HepG2 (cell line): Measurements from ENCODE around the gene MBLAC1. TPM values are rescaled to one million over a fixed set of nuclear protein-coding genes. Genes with fewer than 3 reads are reported as not detected.

Experiments used
- ATAC-seq: fragments of 200-7000 bp; cut with Tn5 transposase; 3 replicates; pipeline ENCODE4 v1.9.1; 2020; ENCODE audit warnings: mild to moderate bottlenecking, moderate library complexity
- BruUV-seq: library from RNA; stranded (reverse); fragments of 400-500 nt; replicated peaks from 2 replicates; lab custom pipeline; 2021; lab: Mats Ljungman, UMichigan
- CTCF ChIA-PET: fragments of 300-600 bp; formaldehyde crosslinking; extraction: SDS; loops from one replicate; lab custom pipeline; 2021; ENCODE audit warnings: low total read pairs, inconsistent platforms, low intra/inter-chr PET ratio; lab: Yijun Ruan, JAX
- POLR2A ChIA-PET: fragments of 350-600 bp; sonication (Branson Sonifier 250); formaldehyde crosslinking; loops from one replicate; lab custom pipeline; 2020; ENCODE audit warnings: antibody characterized with exemption, inconsistent platforms; lab: Yijun Ruan, JAX
- DNase-seq: peaks from one replicate; pipeline ENCODE4 v3.0.0-alpha.2; 2015; ENCODE audit warnings: low spot score
- FAIRE-seq: peaks from 3 replicates; lab custom pipeline; 2011; peaks lifted over from hg19 to GRCh38; lab: Jason Lieb, UNC
- H2AFZ ChIP-seq: one replicate; pipeline ENCODE4 v1.6.1; 2011; ENCODE audit warnings: low read length, inconsistent platforms
- H3K27ac ChIP-seq: fragments of 300-600 bp; 3 replicates; pipeline ENCODE4 v1.8.0; 2011; ENCODE audit warnings: mixed run types, mild to moderate bottlenecking, mixed read lengths, low read length, inconsistent platforms; ENCODE audit not compliant: insufficient read depth; ENCODE audit errors: extremely low read length
- H3K27me3 ChIP-seq, 2 experiments: fragments of 200-600 bp in 1 of 2; 2 replicates in 1 of 2; 3 replicates in 1 of 2; pipeline versions ENCODE4 v1.6.0 to v1.8.0; 2011; ENCODE audit warnings: low read length in 2 of 2, mild to moderate bottlenecking in 2 of 2, moderate library complexity in 2 of 2, inconsistent platforms in 1 of 2; ENCODE audit not compliant: insufficient read depth in 2 of 2, control insufficient read depth in 1 of 2
- H3K36me3 ChIP-seq, 2 experiments: fragments of 200-600 bp in 1 of 2; replicated peaks in 1 of 2; 2 replicates in 1 of 2; 3 replicates in 1 of 2; pipeline versions ENCODE4 v1.5.1 to v1.8.0; 2011; ENCODE audit warnings: low read length in 2 of 2, inconsistent platforms in 1 of 2; ENCODE audit not compliant: insufficient read depth in 2 of 2, control insufficient read depth in 1 of 2
- H3K4me1 ChIP-seq: 2 replicates; pipeline ENCODE4 v1.5.1; 2012; ENCODE audit warnings: low read length, inconsistent platforms; ENCODE audit not compliant: insufficient read depth
- H3K4me2 ChIP-seq: 2 replicates; pipeline ENCODE4 v1.6.0; 2011; ENCODE audit warnings: low read depth, low read length, inconsistent platforms
- H3K4me3 ChIP-seq, 3 experiments: fragments of 200-600 bp in 1 of 3; sonication (generic), shearing (Covaris generic) in 1 of 3; replicated peaks in 1 of 3; 2 replicates each; pipeline ENCODE4 v1.5.1; 2011 to 2016; ENCODE audit warnings: low read length in 3 of 3, inconsistent platforms in 2 of 3, low read depth in 2 of 3, mild to moderate bottlenecking in 2 of 3, control low read depth in 1 of 3, mixed read lengths in 1 of 3; ENCODE audit not compliant: insufficient read depth in 1 of 3
- H3K79me2 ChIP-seq: one replicate; pipeline ENCODE4 v1.6.1; 2011; ENCODE audit warnings: low read length, inconsistent platforms; ENCODE audit not compliant: insufficient read depth
- H3K9ac ChIP-seq: 2 replicates; pipeline ENCODE4 v1.6.0; 2011; ENCODE audit warnings: mild to moderate bottlenecking, low read depth, low read length, inconsistent platforms; ENCODE audit not compliant: insufficient read depth
- H3K9me3 ChIP-seq: 2 replicates; pipeline ENCODE4 v1.5.1; 2012; ENCODE audit warnings: mild to moderate bottlenecking, low read length
- H4K20me1 ChIP-seq: 2 replicates; pipeline ENCODE4 v1.6.0; 2011; ENCODE audit warnings: inconsistent platforms, mild to moderate bottlenecking, low read length, moderate library complexity; ENCODE audit not compliant: insufficient read depth
- GATAD1 ChIP-seq: IDR thresholded peaks from 2 replicates; pipeline ENCODE4 v1.6.1; 2016; ENCODE audit warnings: missing genetic modification reagents, missing compliant biosample characterization
- GPBP1L1 ChIP-seq: sonication (generic); formaldehyde crosslinking; IDR thresholded peaks from 2 replicates; pipeline ENCODE4 v1.5.0; 2020; ENCODE audit warnings: mild to moderate bottlenecking, missing genetic modification reagents
- KDM3A ChIP-seq: IDR thresholded peaks from 2 replicates; pipeline ENCODE4 v1.6.1; 2018; ENCODE audit warnings: low read depth, missing compliant biosample characterization
- PREB ChIP-seq: sonication (generic); formaldehyde crosslinking; IDR thresholded peaks from 2 replicates; pipeline ENCODE4 v1.4.0; 2020; ENCODE audit warnings: missing genetic modification reagents
- SKI ChIP-seq: fragments of 450-650 bp; IDR thresholded peaks from one replicate; pipeline ENCODE4 v1.6.1; 2018; ENCODE audit warnings: mild to moderate bottlenecking; ENCODE audit not compliant: partially characterized antibody
- ZBTB10 ChIP-seq: sonication (generic); formaldehyde crosslinking; IDR thresholded peaks from 2 replicates; pipeline ENCODE4 v1.4.0; 2020; ENCODE audit warnings: missing genetic modification reagents, borderline replicate concordance
- ZBTB14 ChIP-seq: sonication (generic); formaldehyde crosslinking; IDR thresholded peaks from 2 replicates; pipeline ENCODE4 v1.4.0; 2020; ENCODE audit warnings: missing genetic modification reagents
- ZBTB39 ChIP-seq: sonication (generic); formaldehyde crosslinking; IDR thresholded peaks from 2 replicates; pipeline ENCODE4 v1.5.0; 2020; ENCODE audit warnings: missing genetic modification reagents
- ZFY ChIP-seq: sonication (generic); formaldehyde crosslinking; IDR thresholded peaks from 2 replicates; pipeline ENCODE4 v1.4.0; 2020; ENCODE audit warnings: missing genetic modification reagents
- ZNF20 ChIP-seq: sonication (generic); formaldehyde crosslinking; IDR thresholded peaks from 2 replicates; pipeline ENCODE4 v1.4.0; 2020; ENCODE audit warnings: mild to moderate bottlenecking, moderate library complexity, missing genetic modification reagents
- ZNF205 ChIP-seq: IDR thresholded peaks from 2 replicates; pipeline ENCODE4 v1.6.1; 2018; ENCODE audit warnings: missing biosample characterization, missing genetic modification reagents
- ZNF207 ChIP-seq: fragments of 450-650 bp; IDR thresholded peaks from 2 replicates; pipeline ENCODE4 v1.6.1; 2016; ENCODE audit warnings: antibody characterized with exemption, borderline replicate concordance
- ZNF234 ChIP-seq: sonication (generic); formaldehyde crosslinking; conservative IDR thresholded peaks from 2 replicates; pipeline ENCODE4 v1.5.1; 2020; ENCODE audit warnings: mild to moderate bottlenecking, missing genetic modification reagents
- ZNF841 ChIP-seq: sonication (generic); formaldehyde crosslinking; IDR thresholded peaks from 2 replicates; pipeline ENCODE4 v1.8.1; 2023; ENCODE audit warnings: missing genetic modification reagents, borderline replicate concordance
- WGBS: methylation state at CpG from one replicate; pipeline ENCODE4 v1.1.6; 2017; ENCODE audit warnings: low lambda C conversion rate; 5-methylcytosine and 5-hydroxymethylcytosine counted together
- in situ Hi-C: cut with HindIII; loops from 2 replicates; pipeline ENCODE4 v1.10.0; 2017; ENCODE audit warnings: low pct_unique_long_range_greater_than_20kb; ENCODE audit not compliant: extremely low pct_ligation_motif_present
- intact Hi-C: fragments of 100-400 bp; cut with micrococcal nuclease; formaldehyde crosslinking; loops from one replicate; pipeline ENCODE4 v1.10.0; 2022; ENCODE audit not compliant: unreplicated experiment
- polyA plus RNA-seq, 8 experiments: library from polyadenylated mRNA; depleted of rRNA in 3 of 8; stranded (reverse) in 7 of 8; unstranded in 1 of 8; fragments of >200 nt; fragmentation: Illumina TruSeq in 4 of 8; extraction: Trizol in 4 of 8; gene quantifications; 2 replicates each; pipeline versions ENCODE4 v1.2.1 to v1.2.3, GENCODE V29; 2011 to 2016; ENCODE audit warnings: low read depth in 4 of 8, missing spikeins in 1 of 8, mixed read lengths in 1 of 8; ENCODE audit not compliant: insufficient read depth in 1 of 8
- total RNA-seq, 5 experiments: library from RNA; depleted of rRNA; stranded (reverse); fragments of >200 nt; fragmentation: Illumina TruSeq; extraction: Trizol; gene quantifications; 2 replicates each; pipeline ENCODE4 v1.2.3, GENCODE V29; 2016; ENCODE audit warnings: low read depth in 1 of 5

Gene MBLAC1
- total and polyA plus RNA-seq, 2 of the 13 experiments (the other 11 are each of a cell fraction or from before 2014, with no cell fraction given), result 0.79 to 2.1 TPM

- ChIA-PET POLR2A (interaction anchor here (0.8 to 3.5 kb wide), 20 partner anchors 10 to 343 kb away, joined by 3 to 48 read pairs (median 9); partner anchors contain the start of genes AZGP1, CNPY4, COPS6 and LAMTOR4), CTCF (no interaction called here)
- Histone ChIP-seq H3K4me3 (peak within 1 kb of the TSS; percentile 85 to 99 (median 86)), H3K4me2 (peak within 1 kb of the TSS; percentile 85), H3K9ac (peak within 1 kb of the TSS; percentile 92), H3K27ac (peak within 1 kb of the TSS; percentile 95), H3K79me2 (peaks cover 23% of the 10 kb centered on the region), H2AFZ (no peak within 1 kb of the TSS), H3K36me3 (peaks cover 22 to 33% of the 10 kb centered on the region in 2 experiments), H3K9me3 (no peaks in the 10 kb centered on the region), H4K20me1 (no peaks in the 10 kb centered on the region; the same call in 1 of the 2 replicates), H3K27me3 (no peaks in the 10 kb centered on the region), H3K4me1 (peaks cover 22% of the 10 kb centered on the region)
- intact Hi-C loops (loop anchor here (2.0 kb wide), 1 partner anchor 18 kb away; the partner anchor contains the start of genes CNPY4 and TAF6), in situ Hi-C loops (no loop called here)
- peak; percentile 67 for FAIRE-seq
- ATAC-seq, result peak; percentile 90
- DNase-seq, result peak; percentile 97
- BruUV-seq, result TSS peak; percentile 63
- WGBS, result under 1% methylated on average over 38 of the region's 80 CpGs
- TF ChIP-seq ZBTB10 (CRISPR knock-in tag), result no peak
- TF ChIP-seq GATAD1, result peak; percentile 93
- TF ChIP-seq PREB, result no peak
- TF ChIP-seq ZNF20, result no peak
- TF ChIP-seq ZFY (CRISPR knock-in tag), result peak; percentile 53; the same call in 1 of the 2 replicates
- TF ChIP-seq ZNF205 (CRISPR knock-in tag), result no peak
- TF ChIP-seq KDM3A (CRISPR knock-in tag), result no peak; the same call in 1 of the 2 replicates
- TF ChIP-seq ZNF841 (CRISPR knock-in tag), result 0 out of 2 replicates have a peak, but pooled peaks have one; percentile 45
- TF ChIP-seq ZNF234 (CRISPR knock-in tag), result no peak
- 0 out of 2 replicates have a peak, but pooled peaks have one; percentile 21 for TF ChIP-seq ZBTB14
- no peak for TF ChIP-seq SKI
- no peak for TF ChIP-seq ZNF207
- no peak for TF ChIP-seq ZBTB39 (CRISPR knock-in tag)
- no peak for TF ChIP-seq GPBP1L1 (CRISPR knock-in tag)
These were observed 25.5 kb upstream of the MBLAC1 start, which contains the start of the genes AP4M1 and MCM7 for GRCh38 chr7:100101016-100101862. TSS of gene AP4M1 (plus strand) at chr7:100101643. CDS start at chr7:100101715, 72 bp downstream. TSS of gene MCM7 (minus strand) at chr7:100101397. CDS start at chr7:100101294, 103 bp downstream.
